Activated CD4-positive, alpha-beta T cell treated with anti-CD3 and anti-CD28 coated beads, Interleukin-2, Interleukin-4, amounts not matched to agents 100 ng/mL and 50 ng/mL, durations not matched to agents 16 hours and 8 hours (primary cell): ENCODE data around the gene KAZN.

Source experiments
- DNase-seq: peaks from one replicate; pipeline ENCODE4 v3.0.0-alpha.2; 2020; ENCODE audit warnings: low spot score

The KAZN gene

GRCh38 chr1:15141935-15142539 lies 543.6 kb downstream of the KAZN start:
- DNase-seq: no peak

- no peak for DNase-seq
These were observed 546.8 kb downstream of the KAZN start for GRCh38 chr1:15145327-15145726.

GRCh38 chr1:15146142-15146680 lies 547.7 kb downstream of the KAZN start:
- DNase-seq: no peak

GRCh38 chr1:15146971-15147376 lies 548.5 kb downstream of the KAZN start:
- DNase-seq: no peak

GRCh38 chr1:15148004-15148403 lies 549.5 kb downstream of the KAZN start:
- no peak for DNase-seq

- DNase-seq: no peak
These were observed 550.0 kb downstream of the KAZN start for GRCh38 chr1:15148475-15148874.

- DNase-seq: no peak
These were observed 550.5 kb downstream of the KAZN start for GRCh38 chr1:15148941-15149340.

GRCh38 chr1:15150376-15150775 lies 551.9 kb downstream of the KAZN start:
- DNase-seq: no peak

GRCh38 chr1:15151377-15151806 lies 552.9 kb downstream of the KAZN start:
- no peak for DNase-seq

GRCh38 chr1:15151871-15152270 lies 553.4 kb downstream of the KAZN start:
- no peak for DNase-seq

- DNase-seq: no peak
These were observed 554.1 kb downstream of the KAZN start for GRCh38 chr1:15152318-15153183.

- no peak for DNase-seq
These were observed 554.8 kb downstream of the KAZN start, which contains the start of gene TMEM51 for GRCh38 chr1:15153184-15153841. TSS of gene TMEM51 (plus strand) at chr1:15153747. CDS start at chr1:15215088, 61,341 bp downstream.

GRCh38 chr1:15153842-15154479 lies 555.5 kb downstream of the KAZN start:
- peak; percentile 28 for DNase-seq

GRCh38 chr1:15154480-15155036 lies 556.1 kb downstream of the KAZN start:
- no peak for DNase-seq

- DNase-seq: no peak
These were observed 556.7 kb downstream of the KAZN start for GRCh38 chr1:15155191-15155590.

- no peak for DNase-seq
These were observed 557.6 kb downstream of the KAZN start for GRCh38 chr1:15155888-15156741.

GRCh38 chr1:15156807-15157380 lies 558.4 kb downstream of the KAZN start:
- no peak for DNase-seq

- DNase-seq: no peak
These were observed 559.3 kb downstream of the KAZN start for GRCh38 chr1:15157524-15158399.

GRCh38 chr1:15158506-15159165 lies 560.2 kb downstream of the KAZN start:
- no peak for DNase-seq
